Measurements from ENCODE around the gene OTULIN.

OTULIN gene

GRCh38 chr5:14741801-14742440, 77.4 kb downstream of the OTULIN start:
- no peak for DNase-seq (ENCODE audit: low read depth)

GRCh38 chr5:14742498-14742897, 78.0 kb downstream of the OTULIN start:
- DNase-seq (ENCODE audit: low read depth) = no peak

DNA sequence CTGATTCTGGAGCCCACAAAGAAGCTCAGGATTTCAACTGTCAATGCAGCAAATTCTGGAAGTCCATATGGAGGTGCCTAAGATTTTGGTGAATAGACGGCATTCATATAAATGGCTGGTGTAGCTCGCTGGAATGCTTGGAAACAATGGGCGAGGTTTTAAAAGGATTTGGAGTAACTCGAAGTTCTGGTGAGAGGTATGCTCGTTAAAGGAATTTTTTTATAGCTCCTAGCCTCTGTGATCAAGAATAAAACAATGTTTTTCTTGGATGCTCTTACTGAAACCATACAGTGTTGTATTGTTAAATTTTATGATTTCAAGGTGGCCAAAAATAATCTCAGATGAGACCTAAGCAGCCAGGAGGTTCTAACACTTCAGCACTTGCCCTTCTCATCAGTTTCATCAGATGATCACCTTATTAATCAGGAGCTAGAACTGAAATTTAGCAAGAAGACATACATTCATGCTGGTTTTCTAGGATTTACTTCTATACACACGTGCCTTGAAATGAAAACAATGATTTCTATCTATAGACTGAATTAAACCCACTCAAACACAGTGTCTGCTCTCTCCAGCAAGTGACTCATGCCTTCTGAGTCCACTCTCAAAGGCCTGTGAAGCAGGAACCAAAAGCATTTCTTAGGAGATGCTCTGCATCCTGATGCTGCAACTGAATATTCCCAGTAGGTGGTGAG, 79.2 kb downstream of the OTULIN start:
- DNase-seq (ENCODE audit: low read depth) = no peak

DNA sequence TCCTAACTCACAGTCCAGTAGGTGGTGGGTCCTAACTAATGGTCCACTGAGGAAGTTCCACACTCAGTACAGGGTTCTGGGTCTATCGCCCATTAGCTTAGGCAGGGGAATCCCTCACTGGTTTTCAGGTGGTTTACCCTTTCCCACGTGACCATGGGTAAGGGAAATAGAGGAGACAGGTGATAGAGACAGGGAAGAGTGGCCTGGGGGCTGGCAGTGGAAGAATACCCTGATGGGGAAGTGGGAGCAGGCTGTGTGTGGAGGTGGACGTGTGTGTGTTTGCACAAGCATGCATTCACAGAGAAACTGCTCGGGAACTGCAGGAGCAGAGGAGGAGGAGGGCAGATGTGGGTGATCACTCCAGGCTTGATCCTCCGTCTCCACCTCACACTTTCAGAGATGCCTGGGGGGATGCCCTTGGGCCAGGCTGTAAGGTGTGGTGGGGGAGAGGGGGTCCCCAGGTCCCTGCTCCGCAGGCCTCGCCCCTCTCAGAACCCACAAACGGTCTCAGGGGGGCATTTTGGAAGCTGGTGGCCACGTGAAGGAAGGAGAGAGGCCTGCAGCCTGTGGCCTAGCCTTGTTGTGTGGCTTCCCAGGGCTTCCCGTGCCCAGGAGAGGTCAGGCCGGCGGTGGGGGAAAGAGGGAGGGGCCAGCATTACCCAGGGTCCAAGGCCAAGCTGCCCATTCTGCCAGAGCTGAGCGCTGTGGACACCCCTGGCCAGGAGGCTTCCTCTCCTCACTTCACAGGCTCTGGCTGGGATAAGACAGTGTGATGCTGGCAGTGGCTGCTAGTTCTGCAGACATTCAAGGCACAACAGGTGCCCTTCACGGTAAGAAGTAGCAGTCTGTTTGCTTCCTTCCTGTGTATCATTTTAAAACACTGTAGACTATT, 80.0 kb downstream of the OTULIN start:
- DNase-seq (ENCODE audit: low read depth) = no peak

DNA sequence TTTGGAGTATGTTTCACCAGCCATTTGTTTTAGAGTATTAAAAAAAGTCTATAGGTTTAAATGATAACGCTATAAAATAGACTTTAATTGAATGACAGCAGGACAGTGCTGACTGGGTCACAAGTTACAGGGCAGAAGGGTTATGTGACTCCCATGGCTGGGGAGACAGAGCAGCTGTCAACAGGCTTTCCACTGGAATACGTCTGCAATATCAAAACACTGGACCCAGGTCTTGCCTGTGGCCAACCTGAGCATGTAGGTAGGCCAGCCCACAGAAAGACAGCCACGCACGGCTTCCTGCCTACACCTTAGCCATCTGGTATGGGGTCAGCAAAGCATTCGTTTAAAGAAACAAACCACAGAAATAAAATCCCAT, 80.7 kb downstream of the OTULIN start:
- DNase-seq (ENCODE audit: low read depth) = no peak

GRCh38 chr5:14745753-14746152, 81.2 kb downstream of the OTULIN start:
- no peak for DNase-seq (ENCODE audit: low read depth)

- DNase-seq (ENCODE audit: low read depth) = no peak
These were observed 83.8 kb downstream of the OTULIN start for GRCh38 chr5:14748180-14748900.
